Endometrium (tissue), 2 donors: ENCODE results near the gene PCIF1.
"Not testable (repeated sequence)": the region's sequence is repeated elsewhere in the genome, so short reads cannot be mapped to it uniquely, and the experiment has no call there.

Experiments used
- FAIRE-seq: peaks from 2 replicates; lab custom pipeline; 2012; peaks lifted over from hg19 to GRCh38; lab: Jason Lieb, UNC
- donor health status: control.
- donor health status: control.

PCIF1 gene

DNA sequence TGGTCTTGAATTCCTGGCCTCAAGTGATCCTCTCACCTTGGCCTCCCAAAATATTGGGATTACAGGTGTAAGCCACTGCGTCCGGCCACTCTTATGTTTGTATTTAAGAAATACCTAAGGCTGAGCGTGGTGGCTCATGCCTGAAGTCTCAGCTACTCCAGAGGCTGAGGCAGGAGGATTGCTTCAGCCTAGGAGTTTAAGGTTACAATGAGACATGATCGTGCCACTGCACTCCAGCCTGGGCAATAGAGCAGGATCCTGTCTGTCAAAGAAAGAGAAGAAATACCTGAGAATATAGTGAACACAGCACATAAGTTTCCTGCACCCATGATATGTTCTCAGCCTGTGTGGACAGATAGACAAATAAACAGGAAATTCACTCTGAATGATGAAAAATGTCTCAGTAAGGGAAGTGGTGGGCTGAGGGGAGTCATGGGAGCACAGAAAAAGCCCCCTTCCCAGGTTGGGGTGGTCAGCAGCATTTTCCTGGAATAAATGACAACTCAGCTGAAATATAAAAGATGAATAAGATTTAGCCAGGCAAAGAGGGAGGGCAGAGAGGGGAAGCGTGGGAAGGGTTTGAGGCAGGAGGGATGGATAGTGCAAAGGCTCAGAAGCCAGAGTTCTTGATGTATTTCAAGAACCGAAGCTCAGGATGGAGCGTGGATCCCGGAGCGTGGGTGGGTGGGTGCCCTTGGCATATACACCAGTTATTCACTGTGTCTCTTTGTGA, 60.4 kb downstream of the PCIF1 start:
- FAIRE-seq: no peak

DNA sequence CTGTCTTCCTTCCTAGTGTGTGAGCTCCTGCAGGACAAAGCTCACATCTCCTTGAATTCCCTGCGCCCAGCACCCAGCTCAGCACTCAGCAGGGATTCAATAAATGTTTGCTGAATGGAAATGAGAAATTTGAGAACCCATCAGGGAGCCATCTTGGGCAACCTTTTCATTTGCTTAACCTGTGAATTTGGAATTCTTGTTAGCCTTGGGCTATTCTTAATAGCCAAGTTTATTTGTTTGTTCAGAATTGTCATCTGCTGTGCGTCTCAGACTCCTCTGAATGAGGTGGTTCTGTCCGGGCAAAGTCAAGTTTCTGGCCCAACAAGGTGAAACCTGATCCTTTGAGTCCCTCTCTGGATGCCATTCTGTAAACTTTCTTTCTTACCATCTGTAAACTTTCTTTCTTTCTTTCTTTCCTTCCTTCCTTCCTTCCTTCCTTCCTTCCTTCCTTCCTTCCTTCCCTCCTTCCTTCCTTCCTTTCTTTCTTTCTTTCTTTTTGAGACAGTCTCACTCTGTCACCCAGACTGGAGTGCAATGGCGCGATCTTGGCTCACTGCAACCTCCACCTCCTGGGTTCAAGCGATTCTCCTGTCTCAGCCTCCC, 61.1 kb downstream of the PCIF1 start:
- FAIRE-seq: not testable (repeated sequence)

DNA sequence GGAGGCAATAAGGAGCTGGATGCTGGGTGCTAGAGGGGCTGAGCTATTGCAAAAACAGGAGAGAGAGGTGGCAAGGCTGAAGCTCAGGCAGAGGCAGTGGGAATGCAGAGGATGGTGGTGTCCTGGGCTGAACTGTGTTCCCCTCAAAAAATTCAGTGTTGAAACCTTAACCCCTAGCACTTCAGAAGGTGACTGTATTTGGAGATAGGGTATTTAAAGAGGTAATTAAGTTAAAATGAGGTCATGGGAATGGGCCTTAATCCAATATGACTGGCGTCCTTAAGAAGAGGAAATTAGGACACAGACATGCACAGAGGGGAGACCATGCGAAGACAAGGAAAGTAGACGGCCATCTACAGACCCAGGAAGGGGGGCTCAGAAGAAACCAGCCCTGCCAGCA, 62.7 kb downstream of the PCIF1 start:
- no peak for FAIRE-seq
